ENCODE measurements around the gene ABCB6.

GRCh38 chr2:219205165-219205538, 13.6 kb downstream of the ABCB6 start:
- TF ChIP-seq, protein P1, sequence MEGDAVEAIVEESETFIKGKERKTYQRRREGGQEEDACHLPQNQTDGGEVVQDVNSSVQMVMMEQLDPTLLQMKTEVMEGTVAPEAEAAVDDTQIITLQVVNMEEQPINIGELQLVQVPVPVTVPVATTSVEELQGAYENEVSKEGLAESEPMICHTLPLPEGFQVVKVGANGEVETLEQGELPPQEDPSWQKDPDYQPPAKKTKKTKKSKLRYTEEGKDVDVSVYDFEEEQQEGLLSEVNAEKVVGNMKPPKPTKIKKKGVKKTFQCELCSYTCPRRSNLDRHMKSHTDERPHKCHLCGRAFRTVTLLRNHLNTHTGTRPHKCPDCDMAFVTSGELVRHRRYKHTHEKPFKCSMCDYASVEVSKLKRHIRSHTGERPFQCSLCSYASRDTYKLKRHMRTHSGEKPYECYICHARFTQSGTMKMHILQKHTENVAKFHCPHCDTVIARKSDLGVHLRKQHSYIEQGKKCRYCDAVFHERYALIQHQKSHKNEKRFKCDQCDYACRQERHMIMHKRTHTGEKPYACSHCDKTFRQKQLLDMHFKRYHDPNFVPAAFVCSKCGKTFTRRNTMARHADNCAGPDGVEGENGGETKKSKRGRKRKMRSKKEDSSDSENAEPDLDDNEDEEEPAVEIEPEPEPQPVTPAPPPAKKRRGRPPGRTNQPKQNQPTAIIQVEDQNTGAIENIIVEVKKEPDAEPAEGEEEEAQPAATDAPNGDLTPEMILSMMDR (conservative IDR thresholded peaks at IDR 0.05), result no peak
- no peak for TF ChIP-seq ZFX (IDR thresholded peaks at IDR 0.05)
